ENCODE results near the gene PHYKPL. TPM values are rescaled to one million over a fixed set of nuclear protein-coding genes. Genes with fewer than 3 reads are reported as not detected.

PHYKPL gene
- total and polyA plus RNA-seq, 2 of the 8 experiments (the other 6 are each of a cell fraction or from before 2014, with no cell fraction given), result 25.1 to 32.1 TPM

- H2BK5ac ChIP-seq (ENCODE audit: low read depth, low read length), result no peak overlapping the region
- H2BK15ac ChIP-seq (ENCODE audit: low read length), result no peak overlapping the region
- no peak overlapping the region for H2AK5ac ChIP-seq (ENCODE audit: low read depth, low read length)
- no peak overlapping the region for H3K4me3 ChIP-seq (ENCODE audit: extremely low read depth in 1 of 4, insufficient read depth in 2 of 4, low read depth in 3 of 4, low read length in 4 of 4)
- H3K4me2 ChIP-seq (ENCODE audit: insufficient read depth in 1 of 2, low read depth in 2 of 2, low read length in 2 of 2), result no peak overlapping the region
- H4K5ac ChIP-seq (ENCODE audit: insufficient read length, low read depth, low read length), result no peak overlapping the region
- ChIA-PET POLR2A (ENCODE audit: partially characterized antibody) (interaction anchor here (1.0 to 21.6 kb wide), 5 partner anchors 9 to 20 kb away, joined by 3 to 507 read pairs (median 6); partner anchors contain the start of gene HNRNPAB), CTCF (ENCODE audit: partially characterized antibody) (interaction anchor here (0.8 to 1.6 kb wide), 4 partner anchors 14 to 44 kb away, joined by 3 to 5 read pairs (median 4); no protein-coding TSS in a partner anchor)
- no peak overlapping the region for H2AFZ ChIP-seq (ENCODE audit: low read length)
- H3K4me1 ChIP-seq (replicated peaks in 1 of 4; ENCODE audit: control insufficient read depth in 3 of 4, insufficient read depth in 4 of 4, low read length in 3 of 4), result peaks cover 0 to 18% (median 10%) of the 10 kb centered on the region in 4 experiments; a peak in 6 of 7 replicates
- no peaks in the 10 kb centered on the region; the same call in 1 of the 2 replicates for H3K79me1 ChIP-seq (ENCODE audit: low read depth, low read length)
- H3K14ac ChIP-seq (ENCODE audit: insufficient read length), result no peak overlapping the region
- no peak overlapping the region for H2BK120ac ChIP-seq (replicated peaks; ENCODE audit: low read depth, low read length)
- H3K9me3 ChIP-seq (ENCODE audit: insufficient read depth in 2 of 2, low read depth in 1 of 2, low read length in 1 of 2), result no peaks in the 10 kb centered on the region
- H3K36me3 ChIP-seq (ENCODE audit: control insufficient read depth in 2 of 4, insufficient read depth in 4 of 4, low read length in 3 of 4), result peaks cover 0 to 36% (median 8%) of the 10 kb centered on the region in 4 experiments
- no peaks in the 10 kb centered on the region for H3K27me3 ChIP-seq (replicated peaks in 1 of 4; ENCODE audit: control insufficient read depth in 3 of 4, extremely low read depth in 1 of 4, insufficient read depth in 3 of 4, low read length in 3 of 4)
- H4K8ac ChIP-seq (ENCODE audit: extremely low read depth, insufficient read depth, low read length), result no peak overlapping the region
- no peak overlapping the region for H3K9ac ChIP-seq (replicated peaks in 1 of 4; ENCODE audit: extremely low read depth in 1 of 4, low read depth in 3 of 4, low read length in 3 of 4)
- H3K23me2 ChIP-seq (ENCODE audit: low read depth, low read length), result no peaks in the 10 kb centered on the region
- peak; percentile 60; the same call in 1 of the 2 replicates for TF ChIP-seq POLR2AphosphoS5 (IDR thresholded peaks at IDR 0.05; ENCODE audit: low read depth, low read length)
- TF ChIP-seq CREB1 (IDR thresholded peaks at IDR 0.05), result no peak
- TF ChIP-seq POLR2A (IDR thresholded peaks at IDR 0.05; ENCODE audit: control extremely low read depth in 1 of 2, low read depth in 2 of 2, low read length in 2 of 2), result 0 out of 3 replicates have a peak, but pooled peaks of 1 of the 2 experiments have one; percentile 19
- TF ChIP-seq HDAC2 (IDR thresholded peaks at IDR 0.05; ENCODE audit: borderline replicate concordance in 1 of 2, low read depth in 2 of 2, low read length in 2 of 2), result no peak
- TF ChIP-seq RXRA (IDR thresholded peaks at IDR 0.05; ENCODE audit: insufficient read depth, low read depth, low read length), result no peak
- no peak overlapping the region for H4K91ac ChIP-seq (replicated peaks; ENCODE audit: insufficient read length, low read length)
- H3K79me2 ChIP-seq (ENCODE audit: control insufficient read depth in 1 of 2, insufficient read depth in 2 of 2, low read length in 2 of 2), result no peaks in the 10 kb centered on the region
- no peak overlapping the region for H3K23ac ChIP-seq (ENCODE audit: insufficient read length)
- FAIRE-seq (no peak), DNase-seq (ENCODE audit: low read depth in 1 of 2, low spot score in 2 of 2) (no peak)
- H3K4ac ChIP-seq (replicated peaks; ENCODE audit: insufficient read length, low read depth, low read length), result no peak overlapping the region
- H2BK12ac ChIP-seq (ENCODE audit: low read depth, low read length), result no peak overlapping the region
- H3K18ac ChIP-seq (ENCODE audit: extremely low read depth, low read length), result no peak overlapping the region
- 83% methylated on average over 3 of the region's 3 CpGs; no CpG with 5 or more reads in 1 of the 2 experiments for whole genome bisulfite sequencing, 2 experiments (ENCODE audit: extremely low coverage in 1 of 2, insufficient coverage in 1 of 2, insufficient read length in 1 of 2, insufficient replicate concordance in 2 of 2, low coverage in 1 of 2, low lambda C conversion rate in 2 of 2, missing lambda C conversion rate in 1 of 2)
- no peak overlapping the region for H3K27ac ChIP-seq (ENCODE audit: low read depth, low read length)
- H4K20me1 ChIP-seq (replicated peaks in 1 of 2; ENCODE audit: control insufficient read depth in 1 of 2, insufficient read depth in 2 of 2, low read length in 2 of 2), result peaks cover 0 to 19% of the 10 kb centered on the region in 2 experiments
- H3K56ac ChIP-seq (replicated peaks; ENCODE audit: insufficient read length, low read depth, low read length), result no peak overlapping the region
- H2BK20ac ChIP-seq (ENCODE audit: low read length), result no peak overlapping the region
Observed at GRCh38 chr5:178221282-178221681, 11.3 kb downstream of the PHYKPL start.
